ENCODE measurements around the gene ADAMTS13. TPM values are rescaled to one million over a fixed set of nuclear protein-coding genes. Genes with fewer than 3 reads are reported as not detected.

The ADAMTS13 gene
- total RNA-seq, result 1 to 10 TPM; 1.1 to 3.9 (median 1.6) TPM
- 1 to 10 TPM; 3.4 to 4.8 (median 3.9) TPM for polyA plus RNA-seq
- long read RNA-seq, donor 1, partial matches to known transcripts, result 11 of 11 reads
- long read RNA-seq, donor 1, other reads (novel, unspliced or antisense), result 0 of 11 reads
- long read RNA-seq, donor 2, result 0 reads

DNA sequence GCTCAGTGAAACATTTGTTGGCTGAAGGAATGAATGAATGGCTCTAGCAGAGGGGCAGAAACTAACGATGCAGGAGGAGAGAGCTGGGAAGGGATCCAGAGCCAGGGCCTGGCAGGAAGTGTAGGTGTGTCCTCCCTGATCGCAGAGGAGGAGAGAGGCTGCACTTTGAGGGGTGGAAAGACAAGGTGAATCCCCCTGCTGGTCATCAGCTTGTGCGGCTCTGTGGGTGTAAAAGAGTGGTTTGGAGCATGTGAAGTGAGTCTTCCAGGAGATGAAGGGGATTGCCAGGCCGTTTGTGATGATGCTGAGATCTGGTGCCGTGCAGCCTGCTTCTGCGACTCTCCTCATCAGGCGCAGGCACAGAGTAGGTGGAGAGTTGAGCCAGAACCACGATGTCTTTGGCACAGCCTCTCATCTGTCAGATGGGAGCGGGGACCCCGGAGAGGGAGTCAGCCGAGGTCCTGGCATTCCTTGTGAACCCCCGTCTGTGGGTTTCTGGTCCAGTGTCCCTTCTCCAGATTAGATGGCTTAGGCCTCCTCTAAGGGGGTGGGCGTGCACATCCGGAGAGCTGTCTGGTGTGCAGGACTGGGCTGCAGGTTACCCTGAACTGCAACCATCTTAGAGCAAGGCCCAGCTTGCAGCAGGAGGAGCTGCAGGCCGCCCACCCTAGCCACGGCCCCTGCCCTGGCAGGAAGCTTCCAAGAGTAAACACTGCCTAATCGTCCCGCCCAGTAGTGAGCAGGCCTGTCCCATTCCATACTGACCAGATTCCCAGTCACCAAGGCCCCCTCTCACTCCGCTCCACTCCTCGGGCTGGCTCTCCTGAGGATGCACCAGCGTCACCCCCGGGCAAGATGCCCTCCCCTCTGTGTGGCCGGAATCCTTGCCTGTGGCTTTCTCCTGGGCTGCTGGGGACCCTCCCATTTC, at the start of gene ADAMTS13:
Gene ADAMTS13 (plus strand): TSS at position 753 of the 928 bp plus-strand sequence. CDS start 77 bp downstream, at position 830.
- peaks cover 0 to 26% (median 6%) of the 10 kb centered on the region in 7 donors for H3K27me3 ChIP-seq (replicated peaks in 1 of 7)
- 61 to 79% (median 70%) methylated on average over 20 to 23 of the region's 23 CpGs for WGBS, 5 donors
- intact Hi-C loops (cut with DNase I; ENCODE audit: low total_unique reads), result no loop called here
- no peaks in the 10 kb centered on the region for H3K9me3 ChIP-seq
- H3K36me3 ChIP-seq, result no peaks in the 10 kb centered on the region
- no peak within 1 kb of the TSS for H3K4me3 ChIP-seq
- peak within 1 kb of the TSS in 4 of 8 donors; percentile 44 to 72 (median 47) for H3K27ac ChIP-seq
- no peak for TF ChIP-seq POLR2AphosphoS5 (IDR thresholded peaks at IDR 0.05)
- no peak for TF ChIP-seq CTCF (IDR thresholded peaks at IDR 0.05 in 8 of 11, conservative IDR thresholded peaks at IDR 0.05 in 3 of 11)
- TF ChIP-seq POLR2A (IDR thresholded peaks at IDR 0.05), result no peak
- H3K4me1 ChIP-seq, result peaks cover 1 to 42% (median 22%) of the 10 kb centered on the region in 6 donors
- DNase-seq, result no peak

GRCh38 chr9:133374612-133375115, 47.5 kb upstream of the ADAMTS13 start:
- H3K36me3 ChIP-seq, result peaks cover 0 to 39% (median 5%) of the 10 kb centered on the region in 6 donors
- no peak for DNase-seq
- no peaks in the 10 kb centered on the region for H3K9me3 ChIP-seq
- H3K27me3 ChIP-seq (replicated peaks in 1 of 7), result no peaks in the 10 kb centered on the region
- H3K4me1 ChIP-seq, result peaks cover 47 to 77% (median 63%) of the 10 kb centered on the region in 6 donors
- 10 to 18% (median 13%) methylated on average over 12 of the region's 12 CpGs for WGBS, 5 donors
- intact Hi-C loops (cut with DNase I; ENCODE audit: low total_unique reads), result no loop called here
- H3K27ac ChIP-seq, result peak overlapping the region in 7 of 8 donors; percentile 97 to 99 (median 99)
- peak overlapping the region; percentile 56 to 99 (median 92) for H3K4me3 ChIP-seq
- no peak for TF ChIP-seq CTCF (IDR thresholded peaks at IDR 0.05 in 8 of 11, conservative IDR thresholded peaks at IDR 0.05 in 3 of 11)
- TF ChIP-seq POLR2A (IDR thresholded peaks at IDR 0.05), result no peak
- TF ChIP-seq POLR2AphosphoS5 (IDR thresholded peaks at IDR 0.05), result no peak

DNA sequence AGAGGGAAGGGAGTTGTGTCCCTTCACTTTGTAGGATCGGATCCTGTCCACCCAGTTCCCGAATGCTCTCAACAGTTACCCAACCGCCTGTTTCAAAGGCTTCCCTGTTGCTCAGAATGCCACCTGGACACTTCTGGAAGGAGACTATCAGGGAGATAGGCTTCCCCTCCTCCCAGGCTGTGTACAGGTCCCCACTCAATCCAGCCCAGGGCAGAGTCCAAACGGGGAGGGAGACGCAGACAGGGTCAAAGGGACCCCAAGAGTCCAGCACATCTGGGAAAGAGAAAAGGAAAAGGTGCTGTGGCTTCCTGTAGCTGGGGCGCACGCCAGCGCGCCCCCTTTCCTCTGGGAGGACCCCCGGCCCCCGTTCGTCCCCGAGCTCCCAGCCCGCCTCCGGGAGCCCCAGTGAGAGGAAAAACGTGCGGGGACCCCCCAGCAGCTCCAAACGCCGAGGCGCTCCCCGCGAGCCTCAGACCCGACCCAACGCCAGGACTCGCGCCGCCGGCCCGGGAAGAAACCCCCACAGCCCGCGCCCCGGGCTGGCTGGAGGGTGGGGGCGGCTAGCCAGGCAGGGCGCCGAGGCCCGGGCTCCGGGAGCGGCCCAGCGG, 46.9 kb upstream of the ADAMTS13 start:
- TF ChIP-seq POLR2A (IDR thresholded peaks at IDR 0.05) (no peak), CTCF (IDR thresholded peaks at IDR 0.05 in 8 of 11, conservative IDR thresholded peaks at IDR 0.05 in 3 of 11) (no peak), POLR2AphosphoS5 (IDR thresholded peaks at IDR 0.05) (no peak)

More for the DNA sequence above, 46.9 kb upstream of the ADAMTS13 start:
- Histone ChIP-seq H3K4me1 (peaks cover 42 to 72% (median 58%) of the 10 kb centered on the region in 6 donors), H3K4me3 (peak overlapping the region; percentile 56 to 99 (median 92)), H3K9me3 (no peaks in the 10 kb centered on the region), H3K27ac (peak overlapping the region; percentile 97 to 99 (median 99)), H3K36me3 (peaks cover 0 to 33% (median 5%) of the 10 kb centered on the region in 6 donors), H3K27me3 (replicated peaks in 1 of 7) (no peaks in the 10 kb centered on the region)
- WGBS, 5 donors, result 0 to 1% (median 0%) methylated on average over 6 to 39 of the region's 39 CpGs
- intact Hi-C loops (cut with DNase I; ENCODE audit: low total_unique reads), result no loop called here
- no peak for DNase-seq
